HPDE6-E6E7 (cell line): ENCODE results near the gene DPH2.

Experiments used
- DNase-seq: peaks from one replicate; pipeline ENCODE4 v3.0.0; 2011; ENCODE audit warnings: missing footprints; ENCODE audit errors: extremely low spot score

Gene DPH2

GRCh38 chr1:43969746-43970466 is at the start of gene DPH2:
Gene DPH2, plus strand, starts transcription at chr1:43970010. Its CDS starts 166 bp downstream, at chr1:43970176.
- peak; percentile 98 for DNase-seq

GRCh38 chr1:43921022-43921421 is 48.8 kb upstream of the DPH2 start:
- no peak for DNase-seq

GRCh38 chr1:43924516-43924915 is 45.3 kb upstream of the DPH2 start:
- no peak for DNase-seq

GRCh38 chr1:43925846-43926245 is 44.0 kb upstream of the DPH2 start:
- DNase-seq: no peak

GRCh38 chr1:43930168-43930948 is 39.5 kb upstream of the DPH2 start:
- DNase-seq: no peak

GRCh38 chr1:43930949-43931275 is 38.9 kb upstream of the DPH2 start:
- no peak for DNase-seq

GRCh38 chr1:43931711-43932660 is 37.8 kb upstream of the DPH2 start:
- DNase-seq: no peak

GRCh38 chr1:43932786-43933385 is 36.9 kb upstream of the DPH2 start:
- DNase-seq: no peak

- no peak for DNase-seq
These were observed 36.3 kb upstream of the DPH2 start, which contains the start of gene ARTN for GRCh38 chr1:43933386-43934100. Gene ARTN, plus strand, starts transcription at chr1:43933801. Its CDS starts 1,856 bp downstream, at chr1:43935657.

- no peak for DNase-seq
These were observed 35.5 kb upstream of the DPH2 start for GRCh38 chr1:43934101-43934985.

GRCh38 chr1:43934986-43935324 is 34.9 kb upstream of the DPH2 start:
- no peak for DNase-seq

GRCh38 chr1:43935711-43936427 is 33.9 kb upstream of the DPH2 start:
- DNase-seq: peak; percentile 90

- DNase-seq: no peak
These were observed 33.2 kb upstream of the DPH2 start for GRCh38 chr1:43936431-43937151.

- no peak for DNase-seq
These were observed 32.5 kb upstream of the DPH2 start for GRCh38 chr1:43937179-43937865.

- DNase-seq: no peak
These were observed 31.4 kb upstream of the DPH2 start for GRCh38 chr1:43938383-43938782.

- DNase-seq: no peak
These were observed 30.8 kb upstream of the DPH2 start for GRCh38 chr1:43938892-43939587.

- no peak for DNase-seq
These were observed 27.4 kb upstream of the DPH2 start for GRCh38 chr1:43942411-43942810.

- no peak for DNase-seq
These were observed 24.9 kb upstream of the DPH2 start for GRCh38 chr1:43944860-43945259.
